ENCODE results near the gene PARP9. TPM values are rescaled to one million over a fixed set of nuclear protein-coding genes. Genes with fewer than 3 reads are reported as not detected.

The PARP9 gene
- total RNA-seq, 1 donor from 2014 or later, result 33.9 TPM

- DNase-seq (ENCODE audit: low spot score), result no peak
Observed at GRCh38 chr3:122484985-122485384, 79.1 kb downstream of the PARP9 start.

DNA sequence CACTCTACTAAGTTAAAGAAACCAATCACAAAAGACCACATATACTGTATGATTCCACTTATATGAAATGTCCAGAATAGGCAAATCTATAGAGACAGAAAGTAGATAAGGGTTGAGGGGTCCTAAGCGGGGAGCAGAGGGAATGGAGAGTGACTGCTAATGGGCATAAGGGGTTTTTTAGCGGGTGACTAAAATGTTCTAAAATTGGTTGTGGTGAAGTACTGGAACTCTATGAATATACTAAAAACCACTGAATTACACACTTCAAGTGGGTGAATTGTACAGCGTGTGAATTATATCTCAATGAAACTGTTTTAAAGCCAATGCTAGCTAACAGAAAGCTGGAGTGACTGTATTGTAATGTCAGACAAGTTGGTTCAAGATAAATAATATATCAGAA, 82.7 kb downstream of the PARP9 start:
- no peak for DNase-seq (ENCODE audit: low spot score)

Other genes starting within 250 kb of the PARP9 start
- 62.3 TPM for gene CSTA, start 239.1 kb downstream of the PARP9 start, total RNA-seq
- gene MIX23, start 181.1 kb downstream of the PARP9 start, total RNA-seq, result 54.4 TPM
- 65.5 TPM for gene FAM162A, start 180.1 kb downstream of the PARP9 start, total RNA-seq
- gene WDR5B, start 148.2 kb downstream of the PARP9 start, total RNA-seq, result 7.2 TPM
- 75.7 TPM for gene KPNA1, start 49.4 kb downstream of the PARP9 start, total RNA-seq
- 42.1 TPM for gene DTX3L, start within 50 bp of the PARP9 start, total RNA-seq
- gene PARP15, start 13.3 kb upstream of the PARP9 start, total RNA-seq, result 3.9 TPM
- 51.3 TPM for gene PARP14, start 116.5 kb upstream of the PARP9 start, total RNA-seq
- 16.2 TPM for gene HSPBAP1, start 229.5 kb upstream of the PARP9 start, total RNA-seq
- 16.9 TPM for gene SLC49A4, start 230.8 kb upstream of the PARP9 start, total RNA-seq